HCT116 (cell line): ENCODE data around the gene SCGB1D2. TPM values are rescaled to one million over a fixed set of nuclear protein-coding genes. Genes with fewer than 3 reads are reported as not detected.
"Not testable (repeated sequence)": the region's sequence is repeated elsewhere in the genome, so short reads cannot be mapped to it uniquely, and the experiment has no call there.

ENCODE experiments used
- ATAC-seq: fragments of 200-7000 bp; cut with Tn5 transposase; 2 replicates; pipeline ENCODE4 v1.9.1; 2020; ENCODE audit warnings: mild to moderate bottlenecking, moderate library complexity
- Bru-seq: library from RNA; stranded (reverse); fragments of 400-500 nt; gene quantifications from one replicate; lab custom pipeline; 2021; lab: Mats Ljungman, UMichigan
- BruChase-seq, 2 experiments: library from RNA; stranded (reverse); fragments of 400-500 nt; gene quantifications; one replicate each; lab custom pipeline; 2021; lab: Mats Ljungman, UMichigan
- BruUV-seq: library from RNA; stranded (reverse); fragments of 400-500 nt; replicated peaks from 2 replicates; lab custom pipeline; 2021; lab: Mats Ljungman, UMichigan
- CTCF ChIA-PET: fragments of 300-600 bp; sonication (Branson Sonifier 250); formaldehyde crosslinking; loops from one replicate; lab custom pipeline; 2021; ENCODE audit warnings: antibody characterized with exemption; lab: Charles Lee
- POLR2A ChIA-PET: fragments of 300-600, 350-600 bp; sonication (Branson Sonifier 250); formaldehyde crosslinking; loops from one replicate; lab custom pipeline; 2021; ENCODE audit warnings: antibody characterized with exemption; lab: Charles Lee
- RAD21 ChIA-PET, 2 experiments: fragments of 300-600 bp; sonication (Branson Sonifier 250); formaldehyde crosslinking; loops; one replicate each; lab custom pipeline; 2023; ENCODE audit warnings: low total read pairs in 2 of 2; ENCODE audit not compliant: uncharacterized antibody in 2 of 2, unreplicated experiment in 2 of 2, low non-redundant PET in 1 of 2; lab: Charles Lee
- DNase-seq: peaks from one replicate; pipeline ENCODE4 v3.0.0-alpha.2; 2010; ENCODE audit warnings: low read depth, low spot score
- H2AFZ ChIP-seq: fragments of 200-600 bp; shearing (Covaris generic), sonication (generic); 2 replicates; pipeline ENCODE4 v1.6.1; 2017; ENCODE audit warnings: low read depth, mixed run types, mixed read lengths, antibody characterized with exemption, low read length; ENCODE audit not compliant: poor library complexity, severe bottlenecking
- H3K27ac ChIP-seq: 2 replicates; pipeline ENCODE4 v1.5.1; 2012; ENCODE audit warnings: low read depth, low read length
- H3K27me3 ChIP-seq: fragments of 200-600 bp; sonication (generic); 2 replicates; pipeline ENCODE4 v1.6.1; 2016; ENCODE audit warnings: mixed run types, low read length, mixed read lengths; ENCODE audit not compliant: insufficient read depth
- H3K36me3 ChIP-seq, 2 experiments: fragments of 200-500 bp in 1 of 2; fragments of 200-600 bp in 1 of 2; sonication (Bioruptor generic) in 1 of 2; sonication (generic) in 1 of 2; 2 replicates each; pipeline versions ENCODE4 v1.5.1 to v1.6.1; 2014 to 2016; ENCODE audit warnings: low read length in 2 of 2, inconsistent platforms in 1 of 2, mixed read lengths in 1 of 2, mixed run types in 1 of 2; ENCODE audit not compliant: insufficient read depth in 2 of 2, control insufficient read depth in 1 of 2
- H3K4me1 ChIP-seq, 2 experiments: fragments of 200-600 bp in 1 of 2; sonication (generic) in 1 of 2; 2 replicates each; pipeline versions ENCODE4 v1.5.1 to v1.6.1; 2012 to 2017; ENCODE audit warnings: low read length in 2 of 2, inconsistent platforms in 1 of 2, mild to moderate bottlenecking in 1 of 2, mixed read lengths in 1 of 2, mixed run types in 1 of 2, moderate library complexity in 1 of 2; ENCODE audit not compliant: insufficient read depth in 2 of 2, control insufficient read depth in 1 of 2
- H3K4me2 ChIP-seq: fragments of 200-600 bp; sonication (generic); 2 replicates; pipeline ENCODE4 v1.6.1; 2017; ENCODE audit warnings: mixed run types, low read length, mixed read lengths
- H3K4me3 ChIP-seq, 2 experiments: fragments of 200-600 bp in 1 of 2; sonication (generic) in 1 of 2; replicated peaks in 1 of 2; 2 replicates each; pipeline ENCODE4 v1.5.1; 2011 to 2016; ENCODE audit warnings: low read length in 2 of 2, control low read depth in 1 of 2, low read depth in 1 of 2, mild to moderate bottlenecking in 1 of 2, mixed read lengths in 1 of 2, mixed run types in 1 of 2
- H3K79me2 ChIP-seq: fragments of 200-600 bp; sonication (generic); 2 replicates; pipeline ENCODE4 v1.6.1; 2017; ENCODE audit warnings: mild to moderate bottlenecking, mixed run types, low read length, moderate library complexity, mixed read lengths; ENCODE audit not compliant: insufficient read depth
- H3K9ac ChIP-seq: fragments of 200-600 bp; sonication (generic); 2 replicates; pipeline ENCODE4 v1.6.1; 2016; ENCODE audit warnings: low read length, mixed read lengths
- H3K9me2 ChIP-seq: fragments of 200-600 bp; sonication (generic), shearing (Covaris generic); 2 replicates; pipeline ENCODE4 v1.6.1; 2017; ENCODE audit warnings: mixed run types, mild to moderate bottlenecking, moderate library complexity; ENCODE audit not compliant: insufficient read depth
- H3K9me3 ChIP-seq, 2 experiments: fragments of 200-500 bp in 1 of 2; fragments of 200-600 bp in 1 of 2; sonication (Bioruptor generic) in 1 of 2; sonication (generic) in 1 of 2; 2 replicates each; pipeline ENCODE4 v1.6.1; 2014 to 2017; ENCODE audit warnings: low read length in 2 of 2, mixed read lengths in 2 of 2, inconsistent platforms in 1 of 2, low read depth in 1 of 2, mild to moderate bottlenecking in 1 of 2, mixed run types in 1 of 2, moderate library complexity in 1 of 2; ENCODE audit not compliant: control insufficient read depth in 1 of 2, insufficient read depth in 1 of 2
- H4K20me1 ChIP-seq: fragments of 200-600 bp; sonication (generic), shearing (Covaris generic); 2 replicates; pipeline ENCODE4 v1.6.1; 2017; ENCODE audit warnings: mixed run types, mild to moderate bottlenecking, moderate library complexity; ENCODE audit not compliant: insufficient read depth
- CTCF ChIP-seq, 3 experiments: fragments of 200-600 bp in 1 of 3; sonication (generic) in 1 of 3; IDR thresholded peaks in 2 of 3; conservative IDR thresholded peaks in 1 of 3; 2 replicates each; pipeline ENCODE4 v1.5.1; 2012 to 2017; ENCODE audit warnings: low read depth in 2 of 3, low read length in 2 of 3, antibody characterized with exemption in 1 of 3, borderline replicate concordance in 1 of 3, control low read depth in 1 of 3, mild to moderate bottlenecking in 1 of 3, mixed read lengths in 1 of 3, mixed run types in 1 of 3, moderate library complexity in 1 of 3; ENCODE audit not compliant: insufficient read depth in 1 of 3
- ZNF274 ChIP-seq: fragments of 200-500 bp; sonication (Bioruptor generic); IDR thresholded peaks from 2 replicates; pipeline ENCODE4 v1.6.1; 2014; ENCODE audit warnings: mild to moderate bottlenecking, low read depth, low read length, inconsistent platforms
- intact Hi-C: fragments of 100-400 bp; cut with micrococcal nuclease; formaldehyde crosslinking; loops from 2 replicates; pipeline ENCODE4 v1.10.0; 2022
- long read RNA-seq: library from polyadenylated mRNA; unstranded; transcript quantifications from one replicate; pipeline ENCODE4 v2.0.0, GENCODE V29; 2021; ENCODE audit not compliant: unreplicated experiment
- polyA plus RNA-seq: library from polyadenylated mRNA; unstranded; fragments of >200 nt; gene quantifications from 2 replicates; pipeline ENCODE4 v1.2.1, GENCODE V29; 2012; ENCODE audit warnings: missing spikeins
- total RNA-seq: library from RNA; stranded (reverse); gene quantifications from one replicate; pipeline ENCODE4 v1.2.1, GENCODE V29; 2021; ENCODE audit not compliant: unreplicated experiment
- TF ChIP-seq, protein P1 (sequence below): IDR thresholded peaks from 2 replicates; pipeline ENCODE4 v1.6.1; 2012
- TF ChIP-seq, protein P2 (sequence below): IDR thresholded peaks from 2 replicates; pipeline ENCODE4 v1.6.1; 2012; ENCODE audit warnings: low read depth

Gene SCGB1D2, protein sequence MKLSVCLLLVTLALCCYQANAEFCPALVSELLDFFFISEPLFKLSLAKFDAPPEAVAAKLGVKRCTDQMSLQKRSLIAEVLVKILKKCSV
- total RNA-seq (not detected), Bru-seq, nascent RNA (not detected), BruChase-seq, experiment 1, labeled RNA remaining after a 6-hour chase (not detected), BruChase-seq, experiment 2, labeled RNA remaining after a 2-hour chase (not detected)
- not detected in 2 replicates for polyA plus RNA-seq
- long read RNA-seq, result 0 reads

- ChIA-PET POLR2A (no interaction called here), RAD21 (interaction anchor here in 1 of 2 experiments (0.6 kb wide), 1 partner anchor 30 kb away, joined by 4 read pairs; no protein-coding TSS in a partner anchor), CTCF (interaction anchor here (1.4 kb wide), 1 partner anchor 69 kb away, joined by 3 read pairs; no protein-coding TSS in a partner anchor)
- no peak within 1 kb of the TSS for H2AFZ ChIP-seq
- H4K20me1 ChIP-seq, result no peaks in the 10 kb centered on the region
- H3K4me2 ChIP-seq, result no peak within 1 kb of the TSS
- no peaks in the 10 kb centered on the region for H3K79me2 ChIP-seq
- no peaks in the 10 kb centered on the region for H3K36me3 ChIP-seq
- no peak for DNase-seq
- H3K9ac ChIP-seq, result no peak within 1 kb of the TSS
- no peaks in the 10 kb centered on the region for H3K9me2 ChIP-seq
- H3K4me1 ChIP-seq, result peaks cover 3 to 8% of the 10 kb centered on the region in 2 experiments; a peak in 2 of 4 replicates
- intact Hi-C loops, result no loop called here
- no peak within 1 kb of the TSS for H3K4me3 ChIP-seq
- peaks cover 25% of the 10 kb centered on the region for H3K27me3 ChIP-seq
- TF ChIP-seq CTCF (IDR thresholded peaks at IDR 0.05 in 2 of 3, conservative IDR thresholded peaks at IDR 0.05 in 1 of 3; ENCODE audit: borderline replicate concordance in 1 of 3, insufficient read depth in 1 of 3, low read depth in 2 of 3, low read length in 2 of 3), result no peak
- TF ChIP-seq, protein P1, sequence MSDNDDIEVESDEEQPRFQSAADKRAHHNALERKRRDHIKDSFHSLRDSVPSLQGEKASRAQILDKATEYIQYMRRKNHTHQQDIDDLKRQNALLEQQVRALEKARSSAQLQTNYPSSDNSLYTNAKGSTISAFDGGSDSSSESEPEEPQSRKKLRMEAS, result 0 out of 2 replicates have a peak, but pooled peaks have one; percentile 16
- H3K27ac ChIP-seq, result no peak within 1 kb of the TSS
- ATAC-seq, result peak; percentile 75
- BruUV-seq, result no TSS peak
- H3K9me3 ChIP-seq, result no peaks in the 10 kb centered on the region
Measured at GRCh38 chr11:62242021-62242420, at the start of gene SCGB1D2. TSS of gene SCGB1D2 (plus strand) at chr11:62242239. CDS start at chr11:62242308, 69 bp downstream.

- TF ChIP-seq ZNF274, result no peak
- TF ChIP-seq, protein P2, sequence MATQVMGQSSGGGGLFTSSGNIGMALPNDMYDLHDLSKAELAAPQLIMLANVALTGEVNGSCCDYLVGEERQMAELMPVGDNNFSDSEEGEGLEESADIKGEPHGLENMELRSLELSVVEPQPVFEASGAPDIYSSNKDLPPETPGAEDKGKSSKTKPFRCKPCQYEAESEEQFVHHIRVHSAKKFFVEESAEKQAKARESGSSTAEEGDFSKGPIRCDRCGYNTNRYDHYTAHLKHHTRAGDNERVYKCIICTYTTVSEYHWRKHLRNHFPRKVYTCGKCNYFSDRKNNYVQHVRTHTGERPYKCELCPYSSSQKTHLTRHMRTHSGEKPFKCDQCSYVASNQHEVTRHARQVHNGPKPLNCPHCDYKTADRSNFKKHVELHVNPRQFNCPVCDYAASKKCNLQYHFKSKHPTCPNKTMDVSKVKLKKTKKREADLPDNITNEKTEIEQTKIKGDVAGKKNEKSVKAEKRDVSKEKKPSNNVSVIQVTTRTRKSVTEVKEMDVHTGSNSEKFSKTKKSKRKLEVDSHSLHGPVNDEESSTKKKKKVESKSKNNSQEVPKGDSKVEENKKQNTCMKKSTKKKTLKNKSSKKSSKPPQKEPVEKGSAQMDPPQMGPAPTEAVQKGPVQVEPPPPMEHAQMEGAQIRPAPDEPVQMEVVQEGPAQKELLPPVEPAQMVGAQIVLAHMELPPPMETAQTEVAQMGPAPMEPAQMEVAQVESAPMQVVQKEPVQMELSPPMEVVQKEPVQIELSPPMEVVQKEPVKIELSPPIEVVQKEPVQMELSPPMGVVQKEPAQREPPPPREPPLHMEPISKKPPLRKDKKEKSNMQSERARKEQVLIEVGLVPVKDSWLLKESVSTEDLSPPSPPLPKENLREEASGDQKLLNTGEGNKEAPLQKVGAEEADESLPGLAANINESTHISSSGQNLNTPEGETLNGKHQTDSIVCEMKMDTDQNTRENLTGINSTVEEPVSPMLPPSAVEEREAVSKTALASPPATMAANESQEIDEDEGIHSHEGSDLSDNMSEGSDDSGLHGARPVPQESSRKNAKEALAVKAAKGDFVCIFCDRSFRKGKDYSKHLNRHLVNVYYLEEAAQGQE, result peak; percentile 79
- H3K79me2 ChIP-seq, result no peaks in the 10 kb centered on the region
- ChIA-PET POLR2A (no interaction called here), CTCF (no interaction called here), RAD21 (no interaction called here)
- DNase-seq (no peak), ATAC-seq (no peak)
- no peak overlapping the region for H2AFZ ChIP-seq
- no peak overlapping the region for H3K27ac ChIP-seq
- intact Hi-C loops, result no loop called here
- H3K4me2 ChIP-seq, result no peak overlapping the region
- H3K4me3 ChIP-seq, result no peak overlapping the region
- H3K36me3 ChIP-seq, result no peaks in the 10 kb centered on the region
- no peaks in the 10 kb centered on the region for H3K4me1 ChIP-seq
- no peak overlapping the region for H3K9ac ChIP-seq
- peaks cover 55% of the 10 kb centered on the region for H3K27me3 ChIP-seq
- H4K20me1 ChIP-seq, result no peaks in the 10 kb centered on the region
- BruUV-seq, result no TSS peak
- H3K9me2 ChIP-seq, result no peaks in the 10 kb centered on the region
- no peaks in the 10 kb centered on the region for H3K9me3 ChIP-seq
Measured at GRCh38 chr11:62193952-62194351, 48.1 kb upstream of the SCGB1D2 start.

DNA sequence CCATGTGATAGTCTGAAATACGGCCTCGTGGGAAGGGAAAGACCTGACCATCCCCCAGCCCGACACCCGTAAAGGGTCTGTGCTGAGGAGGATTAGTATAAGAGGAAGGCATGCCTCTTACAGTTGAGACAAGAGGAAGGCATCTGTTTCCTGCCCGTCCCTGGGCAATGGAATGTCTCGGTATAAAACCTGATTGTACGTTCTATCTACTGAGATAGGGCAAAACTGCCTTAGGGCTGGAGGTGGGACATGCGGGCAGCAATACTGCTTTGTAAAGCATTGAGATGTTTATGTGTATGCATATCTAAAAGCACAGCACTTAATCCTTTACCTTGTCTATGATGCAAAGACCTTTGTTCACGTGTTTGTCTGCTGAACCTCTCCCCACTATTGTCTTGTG, 47.0 kb upstream of the SCGB1D2 start:
- H3K36me3 ChIP-seq, DNase-seq, H3K4me3 ChIP-seq, H4K20me1 ChIP-seq, CTCF ChIA-PET, H3K4me1 ChIP-seq, intact Hi-C loops, H3K9me3 ChIP-seq, H3K79me2 ChIP-seq, BruUV-seq, H2AFZ ChIP-seq, RAD21 ChIA-PET, H3K4me2 ChIP-seq, ATAC-seq, H3K9me2 ChIP-seq, H3K27ac ChIP-seq, H3K9ac ChIP-seq, POLR2A ChIA-PET: not testable (repeated sequence)
- H3K27me3 ChIP-seq, result peaks cover 45% of the 10 kb centered on the region
